CD4-positive, alpha-beta T cell treated with Interferon alpha-2 for 1 hour (primary cell): Measurements from ENCODE around the gene CUX1.
"Not testable (repeated sequence)": the region's sequence is repeated elsewhere in the genome, so short reads cannot be mapped to it uniquely, and the experiment has no call there.

ENCODE experiments used
- DNase-seq, 2 donors: peaks; one replicate each; pipeline ENCODE4 v3.0.0-alpha.2; 2020 to 2022

The CUX1 gene

DNA sequence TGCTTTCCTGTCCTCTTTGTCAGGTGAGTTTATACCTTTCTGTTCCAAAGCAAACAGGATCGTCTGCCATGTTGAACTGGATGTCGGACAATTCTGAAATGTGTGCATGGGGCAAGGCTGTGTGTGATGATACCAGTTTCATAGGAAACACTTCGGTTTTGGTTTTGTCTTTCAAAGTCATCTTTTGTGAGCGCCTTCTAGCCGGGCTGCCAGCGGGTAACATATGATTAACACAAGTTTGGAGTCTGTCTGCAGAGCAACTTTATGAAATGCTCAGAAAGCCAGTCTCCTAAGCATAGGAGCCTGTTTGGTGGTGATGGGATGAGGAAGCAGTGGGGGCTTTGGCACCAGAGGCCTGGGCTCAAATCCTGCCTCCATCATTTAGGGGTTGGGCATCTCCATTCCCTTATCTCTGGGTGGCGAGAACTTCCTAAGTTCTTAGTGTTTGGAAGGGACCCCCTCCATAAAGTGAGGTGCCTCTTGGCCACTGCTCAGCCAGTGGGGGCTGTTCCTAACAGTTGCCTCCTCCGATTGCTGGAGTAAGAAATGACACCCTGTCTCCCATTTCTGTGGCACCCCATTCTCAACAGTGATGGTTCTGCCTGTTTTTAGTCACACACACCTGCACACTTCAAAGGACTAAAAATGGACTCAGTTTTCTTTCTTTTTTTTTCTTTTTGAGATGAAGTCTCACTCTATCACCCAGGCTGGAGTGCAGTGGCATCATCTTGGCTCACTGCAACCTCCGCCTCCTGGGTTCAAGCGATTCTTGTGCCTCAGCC, 36.8 kb downstream of the CUX1 start:
- DNase-seq = no peak

DNA sequence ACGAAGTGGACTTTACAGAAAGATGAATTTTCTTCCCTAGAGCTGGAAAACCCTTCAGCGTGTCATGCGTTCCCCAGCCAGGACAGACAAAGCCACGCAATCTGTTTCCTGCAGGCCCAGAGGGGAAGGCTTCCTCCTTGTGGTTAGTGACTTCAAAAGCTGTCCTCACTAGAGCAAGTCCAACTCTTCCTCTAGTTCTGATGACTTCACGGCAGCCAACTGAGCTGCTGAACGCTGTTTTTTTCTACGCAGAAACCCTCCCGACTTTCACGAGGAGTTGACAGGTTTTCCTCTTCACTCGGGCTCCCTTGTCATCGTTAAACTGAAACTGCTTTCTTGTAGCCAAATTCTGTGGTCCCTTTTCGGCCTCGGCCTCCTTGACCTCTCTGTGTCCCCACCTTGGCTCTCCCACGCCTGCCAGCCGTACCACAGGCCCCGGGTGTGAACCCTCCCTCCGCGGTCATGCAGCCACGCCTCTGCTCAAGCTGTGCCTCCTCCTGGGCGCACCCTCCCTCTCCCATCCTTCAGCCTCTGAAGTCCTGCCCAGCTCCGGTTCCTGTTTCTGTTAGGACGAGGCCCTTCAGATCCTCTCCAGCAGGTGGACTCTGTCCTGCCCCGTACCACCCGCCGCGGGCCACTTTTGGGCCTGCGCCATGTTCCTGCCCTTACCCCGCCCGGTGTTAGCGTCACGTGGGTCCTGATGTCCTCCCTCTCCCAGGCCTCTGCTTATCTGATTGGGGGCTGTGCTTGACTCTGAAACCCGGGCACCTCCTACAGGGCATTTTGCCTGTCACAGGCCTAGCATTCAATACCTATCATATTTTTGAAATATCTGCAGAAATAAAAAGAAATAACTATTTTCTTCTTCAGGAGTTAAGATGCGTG, 39.3 kb downstream of the CUX1 start:
- peak; percentile 87 to 89 for DNase-seq

DNA sequence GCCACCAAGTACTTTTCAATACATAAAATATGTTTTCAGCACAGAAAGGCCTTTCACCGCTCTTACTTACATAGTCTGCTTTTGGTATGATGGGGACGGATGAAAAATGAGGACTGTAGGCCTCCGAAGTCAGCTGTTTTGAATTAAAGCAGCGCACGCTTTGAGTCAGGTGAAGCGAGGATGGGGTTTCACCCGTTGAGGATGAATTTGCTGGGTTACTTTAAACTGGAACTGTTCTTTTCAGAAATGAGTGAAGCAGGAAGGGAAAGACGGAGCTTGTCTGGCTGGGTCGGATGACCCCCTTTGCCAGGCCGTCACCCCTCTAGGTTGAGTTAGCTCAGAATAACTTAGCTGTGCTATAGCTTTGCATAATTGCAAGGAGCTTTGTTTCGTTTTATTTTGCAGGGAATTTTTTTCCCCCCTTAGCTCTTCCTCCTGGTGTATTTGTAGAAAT, 40.0 kb downstream of the CUX1 start:
- no peak for DNase-seq

DNA sequence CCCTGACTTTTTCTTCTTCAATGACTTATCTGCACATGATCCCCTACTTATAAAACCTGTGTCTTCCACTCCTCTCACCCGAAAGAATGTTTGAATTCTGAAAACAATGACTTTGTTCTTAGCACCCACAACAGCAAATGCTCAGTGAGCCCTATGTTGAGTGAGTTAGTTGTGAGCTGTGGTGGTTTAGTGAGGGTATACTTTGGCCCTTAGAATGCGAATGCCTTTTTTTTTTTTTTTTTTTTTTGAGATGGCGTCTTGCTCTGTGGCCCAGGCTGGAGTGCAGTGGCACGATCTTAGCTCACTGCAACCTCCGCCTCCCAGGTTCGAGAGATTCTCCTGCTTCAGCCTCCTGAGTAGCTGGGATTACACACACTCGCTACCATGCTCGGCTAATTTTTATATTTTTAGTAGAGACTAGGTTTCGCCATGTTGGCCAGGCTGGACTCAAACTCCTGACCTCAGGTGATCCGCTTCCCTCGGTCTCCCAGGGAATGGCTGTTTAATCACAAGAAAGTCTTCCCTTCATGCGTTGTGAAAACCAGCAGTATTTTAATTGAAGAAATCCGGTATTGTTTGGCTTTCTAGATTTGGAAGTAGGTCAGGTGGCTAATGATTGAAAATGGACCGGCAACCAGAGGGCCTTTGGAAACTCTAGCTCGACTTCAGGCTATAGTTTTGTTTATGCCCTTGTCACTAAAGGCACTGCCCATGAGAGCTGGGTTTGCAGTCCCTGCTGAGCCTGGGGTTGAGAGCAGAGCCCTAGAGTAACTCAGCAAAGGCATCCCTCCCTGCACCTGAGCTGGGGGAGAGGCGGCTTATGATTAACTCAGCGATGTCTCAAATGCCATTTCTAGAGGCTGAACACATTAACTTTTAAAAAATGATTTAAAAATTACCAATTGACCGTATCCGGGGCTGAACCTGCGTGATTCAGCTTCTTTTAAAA, 41.3 kb downstream of the CUX1 start:
- DNase-seq = no peak

DNA sequence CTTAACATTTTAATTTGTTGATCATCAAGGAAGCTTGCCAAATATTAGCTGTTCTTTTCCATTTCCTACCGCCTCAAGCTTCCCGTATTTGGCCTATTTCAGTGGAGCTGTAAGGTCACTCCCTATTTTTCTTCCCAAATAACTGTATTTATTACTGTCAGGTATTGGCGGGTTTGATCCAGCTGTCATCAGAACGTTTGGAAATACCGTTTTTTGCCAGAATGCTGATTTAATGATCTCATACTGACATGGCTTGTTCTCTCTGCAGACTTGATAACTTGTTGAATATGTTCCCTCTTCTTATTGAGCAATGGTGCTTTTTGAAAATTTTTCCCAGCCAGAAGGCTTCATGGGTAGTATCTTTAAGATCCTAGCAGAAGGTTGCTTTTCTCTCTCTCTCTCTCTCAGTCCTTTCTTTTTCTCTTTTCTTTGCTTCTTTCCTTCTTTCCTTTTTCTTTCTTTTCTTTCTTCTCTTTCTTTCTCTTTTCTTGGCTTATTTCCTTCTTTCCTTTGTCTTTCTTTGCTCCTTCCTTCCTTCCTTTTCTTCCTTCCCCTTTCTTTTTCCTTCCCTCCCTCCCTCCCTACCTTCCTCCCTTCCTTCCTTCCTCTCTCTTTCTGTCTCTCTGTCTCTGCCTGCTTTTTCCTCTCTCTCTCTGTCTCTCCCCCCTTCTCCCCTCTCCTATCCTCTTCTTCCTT, 42.1 kb downstream of the CUX1 start:
- DNase-seq = no peak

DNA sequence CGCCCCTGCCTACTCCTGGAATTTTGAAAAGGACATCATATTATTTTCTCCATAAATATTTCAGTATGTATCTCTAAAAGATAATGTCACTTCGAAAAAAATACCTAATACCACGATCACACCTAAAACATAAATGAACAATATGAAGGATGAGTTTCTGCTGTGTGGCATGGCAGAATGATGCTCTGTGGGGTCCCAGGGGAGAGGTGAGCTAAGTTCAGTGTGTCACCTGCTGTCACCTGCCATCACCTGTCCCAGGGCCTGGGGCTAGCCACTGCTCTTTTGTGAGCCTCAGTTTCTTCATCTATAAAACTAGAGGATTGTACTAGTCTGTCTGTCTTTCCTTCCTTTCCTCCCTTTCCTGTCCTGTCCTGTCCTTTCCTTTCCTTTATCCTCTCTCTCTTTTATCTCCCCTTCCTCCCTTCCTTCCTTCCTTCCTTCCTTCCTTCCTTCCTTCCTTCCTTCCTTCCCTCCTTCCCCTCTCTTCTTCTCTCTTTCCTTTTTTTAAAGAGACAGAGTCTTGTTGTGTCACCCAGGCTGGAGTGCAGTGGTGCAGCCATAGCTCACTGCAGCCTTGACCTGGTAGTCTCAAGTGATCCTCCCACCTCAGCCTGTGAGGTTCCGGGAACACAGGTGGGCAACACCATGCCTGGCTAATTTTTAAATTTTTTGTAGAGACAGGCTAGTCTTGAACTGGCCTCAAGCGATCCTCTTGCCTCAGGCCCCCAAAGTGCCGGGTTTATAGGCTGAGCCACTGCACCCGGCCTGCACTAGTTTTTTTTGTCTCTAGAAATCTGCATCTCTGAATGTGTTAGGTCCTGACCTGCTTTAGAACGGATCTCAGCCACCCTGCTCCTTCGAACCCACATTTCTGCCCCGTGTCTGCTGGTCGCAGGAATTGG, 43.1 kb downstream of the CUX1 start:
- no peak for DNase-seq

DNA sequence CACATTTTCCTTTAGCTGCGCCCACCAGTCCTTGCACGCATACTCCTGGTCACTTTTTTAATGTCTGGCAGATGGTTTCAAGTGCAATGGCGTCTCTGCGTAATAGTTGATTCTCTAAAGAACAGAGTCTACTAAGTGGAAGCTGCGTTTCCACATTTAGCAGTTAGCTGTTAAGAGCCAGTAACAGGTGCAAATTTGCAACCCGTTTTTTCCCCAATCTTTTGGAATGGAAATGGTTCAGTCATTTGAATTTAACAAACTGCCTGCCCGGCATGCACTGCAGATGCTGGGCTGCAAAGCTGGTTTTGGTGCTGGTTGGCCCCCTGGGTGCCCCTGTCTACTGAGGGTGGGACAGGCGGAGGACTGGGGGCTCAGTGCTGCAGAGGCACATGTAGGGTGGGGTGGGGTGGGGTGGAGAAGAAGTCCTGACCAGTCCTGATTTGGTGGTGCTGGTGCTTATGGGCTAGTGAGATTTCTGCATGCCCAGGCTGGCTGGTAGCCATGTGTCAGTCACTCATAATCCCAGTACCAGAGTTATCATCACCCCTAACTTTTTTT, 43.9 kb downstream of the CUX1 start:
- no peak for DNase-seq

DNA sequence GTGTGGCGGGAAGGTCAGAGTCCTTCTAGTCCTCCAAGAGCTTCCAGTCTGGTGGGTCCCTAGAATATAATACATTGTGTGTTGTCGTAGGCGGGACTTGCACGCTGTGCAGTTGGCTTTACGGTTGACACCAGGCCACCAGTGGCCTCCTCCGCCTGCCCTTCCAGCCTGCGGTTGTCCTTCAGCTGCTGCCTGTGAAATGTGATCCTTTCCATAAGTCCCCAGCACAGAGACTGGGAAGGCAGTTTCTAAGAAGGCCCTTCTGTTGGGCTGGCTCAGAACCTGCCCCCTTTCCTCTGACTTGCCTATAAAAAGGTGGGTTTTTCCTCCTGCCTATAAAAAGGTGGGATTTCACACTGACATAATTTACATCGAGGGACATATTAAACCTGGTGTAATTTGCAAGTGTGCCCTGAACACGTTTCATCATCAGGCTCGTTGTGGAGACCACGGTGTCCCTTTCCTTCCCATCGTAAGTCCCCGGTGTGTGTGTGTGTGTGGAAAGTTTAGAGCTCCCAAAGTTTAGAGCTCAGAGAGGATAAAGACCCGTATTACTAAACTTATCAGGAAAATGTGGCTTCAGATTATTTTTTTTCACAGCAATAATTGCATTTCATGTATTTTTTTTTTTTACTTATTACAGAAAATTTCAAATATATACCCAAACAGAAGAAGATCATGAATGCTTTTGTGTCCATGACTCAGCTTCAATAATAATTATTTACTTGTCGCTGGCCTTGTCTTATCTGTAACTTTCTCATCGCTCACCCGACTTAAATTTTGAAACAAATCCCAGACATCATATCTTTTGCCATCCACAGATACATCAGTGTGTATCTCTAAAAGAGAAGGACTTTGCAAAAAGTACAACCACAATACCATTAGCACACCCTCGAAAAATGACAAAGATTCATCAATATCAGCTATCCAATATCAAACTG, 45.1 kb downstream of the CUX1 start:
- no peak for DNase-seq

DNA sequence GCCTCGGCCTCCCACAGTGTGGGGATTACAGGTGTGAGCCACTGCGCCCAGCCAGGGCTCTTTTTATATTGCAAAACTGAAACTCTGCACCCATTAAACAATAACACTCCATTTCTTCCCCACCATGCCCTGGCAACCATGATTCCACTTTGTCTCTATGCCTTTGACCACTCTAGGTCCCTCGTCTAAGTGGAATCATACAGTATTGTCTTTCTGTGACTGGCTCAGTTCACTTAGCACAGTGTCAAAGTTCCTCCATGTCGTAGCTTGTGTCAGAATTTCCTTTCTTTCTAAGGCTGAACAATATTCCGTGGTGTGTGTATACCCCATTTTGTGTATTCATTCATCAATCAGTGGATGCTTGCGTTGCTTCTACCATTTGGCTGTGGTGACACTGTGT, 46.2 kb downstream of the CUX1 start:
- no peak for DNase-seq

DNA sequence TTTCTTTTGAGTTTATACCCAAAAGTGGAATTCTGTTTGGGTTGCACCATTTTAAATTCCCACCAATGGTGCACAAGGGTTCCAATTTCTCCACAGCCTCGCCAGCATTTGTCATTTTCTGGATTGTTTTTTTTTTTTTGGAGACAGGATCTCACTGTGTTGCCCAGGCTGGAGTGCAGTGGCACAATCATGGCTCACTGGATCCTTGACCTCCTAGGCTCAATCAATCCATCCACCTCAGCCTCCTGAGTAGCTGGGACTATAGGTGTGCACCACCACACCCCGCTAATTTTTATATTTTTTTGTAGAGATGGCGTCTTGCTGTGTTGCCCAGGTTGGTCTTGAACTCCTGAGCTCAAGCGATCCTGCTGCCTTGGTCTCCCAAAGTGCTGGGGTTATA, 46.6 kb downstream of the CUX1 start:
- no peak for DNase-seq

DNA sequence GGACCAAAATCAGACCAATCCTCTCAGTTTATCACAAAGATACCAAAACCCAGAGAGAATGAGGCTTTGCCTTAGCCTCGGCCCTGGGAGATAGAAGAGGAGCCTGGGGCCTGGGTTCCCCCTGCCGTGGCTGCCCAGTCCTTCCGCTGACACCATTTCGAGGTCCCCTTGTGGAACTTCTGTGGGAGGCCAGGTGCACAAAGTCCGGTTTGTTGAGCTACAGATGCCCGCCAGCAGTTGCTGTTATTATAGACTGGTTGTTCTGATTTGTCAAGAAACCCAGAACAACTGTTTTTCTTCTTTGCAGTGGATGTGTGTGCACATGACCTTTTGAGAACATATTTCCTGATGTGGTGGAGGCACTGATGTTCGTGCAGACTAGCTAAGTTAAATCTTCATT, 47.6 kb downstream of the CUX1 start:
- no peak for DNase-seq

DNA sequence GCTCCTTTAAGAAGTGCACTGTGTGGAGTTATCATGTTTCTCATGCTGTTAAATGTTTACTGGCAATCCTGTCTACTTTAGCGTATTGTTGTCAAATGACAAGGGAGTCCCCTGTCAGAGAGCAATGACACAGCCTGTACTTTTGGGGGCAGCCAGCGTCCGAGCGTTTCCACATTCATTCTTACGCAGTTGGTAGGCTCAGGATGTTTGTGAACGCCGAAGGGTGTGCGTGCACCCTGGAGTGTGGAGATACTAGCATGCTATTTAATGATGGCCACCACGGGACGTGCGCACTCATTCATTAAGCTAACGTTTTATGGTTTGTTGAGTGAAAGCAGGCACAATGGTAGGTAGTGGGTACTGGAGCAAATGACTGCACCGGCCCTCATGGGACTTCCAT, 48.0 kb downstream of the CUX1 start:
- no peak for DNase-seq

DNA sequence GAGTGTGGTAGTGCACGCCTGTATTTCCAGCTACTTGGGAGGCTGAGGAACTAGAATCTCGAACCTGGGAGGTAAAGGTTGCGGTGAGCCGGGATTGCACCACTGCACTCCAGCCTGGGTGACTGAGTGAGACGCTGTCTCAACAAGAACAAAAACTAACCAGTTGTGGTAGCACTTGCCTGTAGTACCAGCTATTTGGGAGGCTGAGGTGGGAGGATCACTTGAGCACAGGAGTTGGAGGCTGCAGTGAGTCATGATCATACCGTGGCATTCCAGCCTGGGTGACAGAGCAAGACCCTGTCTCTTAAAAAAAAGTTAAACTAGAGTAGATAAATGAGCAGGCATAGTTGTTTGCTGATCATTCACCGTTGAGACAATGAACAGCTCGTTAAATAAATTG, 48.9 kb downstream of the CUX1 start:
- no peak for DNase-seq

DNA sequence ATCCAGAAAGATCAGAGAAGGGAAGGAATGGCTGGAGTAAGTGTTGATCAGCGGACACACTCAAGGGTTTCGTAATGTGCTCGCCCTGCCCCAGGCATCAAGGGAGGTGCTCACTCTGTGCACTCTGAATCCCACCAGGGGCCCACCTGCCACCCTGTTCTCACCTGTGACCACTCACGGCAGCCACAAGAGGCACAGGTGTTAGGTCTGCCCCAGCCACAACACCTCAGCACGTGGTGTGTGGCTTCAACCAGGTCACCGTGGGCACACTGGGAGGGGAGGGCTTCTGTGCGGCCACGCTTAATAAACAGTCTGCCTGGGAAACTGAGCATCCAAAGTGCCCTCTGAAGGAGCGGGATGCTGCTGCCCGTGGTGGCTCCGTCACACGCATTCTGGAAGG, 49.8 kb downstream of the CUX1 start:
- DNase-seq = no peak

DNA sequence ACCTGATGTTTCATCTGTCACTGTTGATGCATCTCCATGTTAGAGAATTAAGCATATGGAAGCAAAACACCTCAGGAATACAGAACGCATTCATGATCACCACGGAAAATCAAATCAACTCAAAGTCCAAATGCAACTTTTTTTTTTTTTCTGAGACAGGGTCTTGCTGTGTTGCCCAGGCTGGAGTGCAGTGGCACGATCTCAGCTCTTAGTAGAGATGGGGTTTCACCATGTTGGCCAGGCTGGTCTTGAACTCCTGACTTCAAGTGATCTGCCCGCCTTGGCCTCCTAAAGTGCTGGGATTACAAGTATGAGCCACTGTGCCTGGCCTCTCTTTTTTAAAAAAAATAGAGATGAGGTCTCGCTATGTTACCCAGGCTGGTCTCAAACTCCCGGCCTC, 50.3 kb downstream of the CUX1 start:
- DNase-seq = not testable (repeated sequence)

DNA sequence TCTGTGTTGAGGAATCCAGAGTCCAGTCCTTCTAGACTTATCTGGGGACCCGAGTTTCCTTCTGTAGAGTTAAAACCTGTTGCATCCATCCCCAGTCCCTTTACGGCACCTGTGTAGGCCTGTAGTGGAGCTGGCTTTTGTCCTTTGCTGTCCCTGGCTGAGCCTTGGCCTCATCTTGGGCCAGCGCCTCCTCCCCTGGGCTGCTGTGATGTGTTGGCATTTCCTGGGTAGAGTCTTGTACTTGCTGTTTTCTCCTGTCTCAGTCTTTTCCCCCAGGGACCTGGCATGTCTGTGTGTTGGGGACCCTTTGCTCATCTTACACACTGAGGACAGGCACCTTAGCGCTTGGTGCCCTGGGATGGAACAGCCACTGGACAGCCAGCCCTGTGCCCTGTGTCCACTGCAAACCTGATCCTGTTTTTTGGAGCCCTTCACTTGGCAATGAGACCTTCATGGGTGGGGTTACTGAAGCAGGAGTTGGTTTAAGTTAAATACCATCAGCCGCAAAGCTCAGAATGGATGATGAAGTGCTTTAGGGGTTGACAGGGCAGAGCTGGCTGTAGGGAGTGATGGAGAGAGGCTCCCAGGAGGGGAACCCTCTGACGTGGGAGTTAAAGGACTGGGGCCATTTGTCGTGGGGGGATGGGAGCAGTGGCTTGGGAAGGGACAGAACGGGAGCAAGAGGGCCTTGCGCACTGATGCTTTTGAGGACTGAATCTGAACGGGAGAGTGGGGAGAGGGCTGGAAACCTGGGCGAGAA, 50.9 kb downstream of the CUX1 start:
- no peak for DNase-seq

DNA sequence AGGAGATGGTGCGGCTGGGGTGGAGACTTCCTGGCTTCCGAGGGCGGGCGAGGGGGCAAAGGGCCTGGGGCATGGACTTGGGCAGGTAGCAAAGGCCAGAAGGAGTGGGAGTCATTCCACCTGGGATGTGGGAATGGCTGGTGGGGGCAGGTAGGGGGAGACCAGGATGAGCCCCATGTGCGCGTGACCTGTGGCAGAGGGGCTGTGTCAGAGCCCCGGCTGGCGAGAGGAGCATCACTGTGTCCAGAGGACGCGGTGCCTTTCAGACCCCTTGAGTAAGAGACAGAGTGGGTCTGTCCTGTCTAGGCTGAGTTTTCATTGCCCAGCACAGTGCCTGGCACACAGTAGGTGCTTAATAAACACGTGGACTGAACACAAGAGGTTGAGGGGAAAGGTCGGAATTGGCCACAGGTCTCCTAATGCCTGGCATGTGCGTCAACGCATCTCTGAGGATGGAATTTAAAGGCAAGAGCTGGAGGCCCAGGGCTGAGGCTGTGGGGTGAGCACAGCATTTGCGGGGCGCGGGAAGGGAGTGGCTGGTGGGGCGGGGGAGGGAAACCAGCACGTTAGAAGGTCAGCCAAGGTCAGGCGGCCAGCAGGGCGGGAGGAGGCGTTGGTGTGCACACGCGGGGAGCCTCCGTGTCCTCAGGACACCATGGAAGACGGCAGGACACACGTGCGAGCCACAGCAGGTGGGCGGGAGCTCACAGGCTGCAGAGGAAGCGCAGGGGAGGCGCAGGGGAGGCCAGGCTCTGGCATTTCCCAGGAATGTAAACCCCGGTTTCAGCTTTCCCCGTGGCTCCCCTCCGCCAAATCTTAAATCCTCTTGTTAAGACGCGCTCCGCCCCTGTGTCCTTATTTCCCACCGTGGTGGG, 51.8 kb downstream of the CUX1 start:
- no peak for DNase-seq

DNA sequence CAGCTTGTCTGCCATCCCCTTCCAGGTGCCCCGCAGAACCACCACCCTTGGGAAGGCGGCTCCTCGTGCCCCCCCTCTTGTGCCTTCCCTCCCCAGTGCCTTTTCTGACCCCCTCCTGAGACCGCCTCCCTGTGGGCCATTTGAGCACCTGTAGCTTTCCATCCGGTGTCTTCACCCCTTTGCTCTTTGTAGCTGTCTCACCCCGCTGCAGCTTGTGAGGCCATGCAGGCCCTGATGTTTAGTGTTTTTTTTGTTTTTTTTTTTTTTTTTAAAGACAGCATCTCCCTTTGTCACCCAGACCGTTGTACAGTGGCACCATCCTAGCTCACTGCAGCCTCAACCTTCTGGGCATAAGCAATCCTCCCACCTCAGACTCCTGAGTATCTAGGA, 52.5 kb downstream of the CUX1 start:
- DNase-seq = no peak
